Adrenal gland (tissue), 12 donors: ENCODE data around the gene SUSD1. TPM values are rescaled to one million over a fixed set of nuclear protein-coding genes. Genes with fewer than 3 reads are reported as not detected.

Experiments
- DNase-seq, 7 donors: peaks; one replicate each; pipeline ENCODE4 v3.0.0-alpha.2; 2019 to 2020
- H3K27ac ChIP-seq, 5 donors: fragments of 200-600 bp; sonication (generic) in 4 of 5; 1 replicate in 3 of 5; 2 replicates in 2 of 5; pipeline versions ENCODE4 v1.5.1 to v1.8.0; 2016 to 2020; ENCODE audit warnings: mild to moderate bottlenecking in 1 of 5
- H3K27me3 ChIP-seq: fragments of 200-600 bp; 2 replicates; pipeline ENCODE4 v1.8.0; 2021
- H3K36me3 ChIP-seq, 2 donors: fragments of 200-600 bp; replicated peaks in 1 of 2; 1 replicate in 1 of 2; 2 replicates in 1 of 2; pipeline versions ENCODE4 v1.5.1 to v1.8.0; 2018 to 2022
- H3K4me1 ChIP-seq, 2 donors: fragments of 200-600 bp; replicated peaks in 1 of 2; 1 replicate in 1 of 2; 2 replicates in 1 of 2; pipeline versions ENCODE4 v1.5.1 to v1.8.0; 2018 to 2021
- H3K4me3 ChIP-seq, 4 donors: fragments of 200-600 bp; sonication (generic) in 3 of 4; one replicate each; pipeline ENCODE4 v1.5.1; 2016 to 2018
- H3K9me3 ChIP-seq, 3 donors: fragments of 200-600 bp; sonication (generic) in 1 of 3; replicated peaks in 1 of 3; 1 replicate in 2 of 3; 2 replicates in 1 of 3; pipeline versions ENCODE4 v1.5.1 to v1.8.0; 2016 to 2021
- CTCF ChIP-seq, 6 experiments: fragments of 450-650 bp in 4 of 6; fragments of 200-600 bp in 2 of 6; sonication (generic) in 1 of 6; IDR thresholded peaks; 1 replicate in 5 of 6; 2 replicates in 1 of 6; pipeline versions ENCODE4 v1.5.1 to v1.8.0; 2016 to 2021; ENCODE audit warnings: antibody characterized with exemption in 6 of 6, mild to moderate bottlenecking in 2 of 6, moderate library complexity in 1 of 6
- POLR2A ChIP-seq, 2 donors: fragments of 450-650 bp; IDR thresholded peaks; one replicate each; pipeline ENCODE4 v1.6.1; 2017; ENCODE audit warnings: antibody characterized with exemption in 2 of 2, mild to moderate bottlenecking in 2 of 2, moderate library complexity in 1 of 2
- WGBS, 4 donors: extraction: QIAGEN DNeasy Blood & Tissue Kit in 2 of 4; methylation state at CpG; one replicate each; pipeline versions ENCODE4 v1.1.5 to v1.1.7; 2013 to 2017; 5-methylcytosine and 5-hydroxymethylcytosine counted together
- intact Hi-C, 2 donors: fragments of 100-400 bp; cut with DNase I; formaldehyde crosslinking; loops; one replicate each; pipeline versions ENCODE4 v1.14.1 to v1.15.0; 2022 to 2023
- polyA plus RNA-seq, 3 donors: library from polyadenylated mRNA; stranded (reverse); fragments of 200-250 nt in 2 of 3; fragments of 350-450 nt in 1 of 3; fragmentation: Illumina TruSeq in 1 of 3; extraction: RNeasy Lipid Tissue Mini Kit (QIAGEN cat#74804) in 1 of 3; gene quantifications; one replicate each; pipeline ENCODE4 v1.2.3, GENCODE V29; 2013 to 2014
- total RNA-seq, 9 donors: library from RNA; depleted of rRNA in 4 of 9; stranded (reverse); fragments of >200 nt in 4 of 9; fragments of 120-200 nt in 1 of 9; fragmentation: NEBNext Ultra II Directional in 1 of 9; extraction: Animal tissue kit (Norgen Biotek cat#: 25700) in 1 of 9; gene quantifications; one replicate each; pipeline versions ENCODE4 v1.1.0 to v1.2.4, GENCODE V29; 2013 to 2023
- donor health status: healthy with polysubstance abuse.
- donor health status: Bipolar disorder and iron deficiency.
- donor health status: DM: yes; HTN: yes; CAD: no.
- donor health status: DM: no; HTN: no; CAD: no.
- donor health status: DM: no; HTN: no; CAD: no.
- donor health status: DM: yes; HTN: yes; CAD: no.

SUSD1 gene
- total and polyA plus RNA-seq, 12 donors: 4.7 to 37.0 (median 20.8) TPM

DNA sequence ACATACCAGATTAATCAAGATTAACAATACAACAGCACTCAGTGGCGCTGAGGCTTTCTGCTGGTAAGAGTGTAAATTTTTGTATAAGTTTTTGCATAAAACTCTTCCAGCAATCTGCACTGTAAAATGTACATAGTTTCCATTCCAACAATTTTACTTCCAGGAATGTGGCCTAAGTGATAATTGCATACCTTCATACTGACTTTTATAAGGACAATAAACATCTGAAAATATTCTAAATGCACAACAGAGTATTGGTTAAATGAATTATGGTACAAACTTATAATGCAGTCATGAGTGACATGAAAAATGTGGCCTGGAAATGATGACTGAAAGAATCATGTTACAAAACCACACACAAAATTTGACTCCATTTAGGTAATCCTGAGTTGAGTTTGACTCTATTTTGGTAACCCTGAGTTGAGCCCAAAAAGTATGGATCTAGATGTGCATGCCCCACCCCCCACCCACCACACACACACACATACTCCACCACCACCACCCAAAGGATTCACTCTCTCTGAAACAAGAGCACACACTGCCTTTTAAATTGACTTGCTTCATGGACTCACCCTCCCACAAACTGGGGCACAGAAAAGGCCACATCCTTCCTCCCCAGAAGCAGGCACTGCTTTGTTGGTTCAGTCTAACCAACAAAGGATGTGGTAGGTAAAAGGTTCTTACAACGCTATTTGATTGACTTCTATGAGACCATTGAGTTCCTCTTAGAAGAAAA lies 137.6 kb downstream of the SUSD1 start:
- no peak for DNase-seq
- Histone ChIP-seq H3K9me3 (no peaks in the 10 kb centered on the region), H3K4me1 (no peaks in the 10 kb centered on the region), H3K27me3 (no peaks in the 10 kb centered on the region), H3K4me3 (no peak overlapping the region), H3K27ac (no peak overlapping the region), H3K36me3 (no peaks in the 10 kb centered on the region)
- intact Hi-C loops: no loop called here
- no peak for TF ChIP-seq CTCF (IDR thresholded peaks at IDR 0.05)
- TF ChIP-seq POLR2A (IDR thresholded peaks at IDR 0.05): no peak
- 80 to 87% (median 85%) methylated on average over 2 of the region's 2 CpGs for WGBS, 4 donors

DNA sequence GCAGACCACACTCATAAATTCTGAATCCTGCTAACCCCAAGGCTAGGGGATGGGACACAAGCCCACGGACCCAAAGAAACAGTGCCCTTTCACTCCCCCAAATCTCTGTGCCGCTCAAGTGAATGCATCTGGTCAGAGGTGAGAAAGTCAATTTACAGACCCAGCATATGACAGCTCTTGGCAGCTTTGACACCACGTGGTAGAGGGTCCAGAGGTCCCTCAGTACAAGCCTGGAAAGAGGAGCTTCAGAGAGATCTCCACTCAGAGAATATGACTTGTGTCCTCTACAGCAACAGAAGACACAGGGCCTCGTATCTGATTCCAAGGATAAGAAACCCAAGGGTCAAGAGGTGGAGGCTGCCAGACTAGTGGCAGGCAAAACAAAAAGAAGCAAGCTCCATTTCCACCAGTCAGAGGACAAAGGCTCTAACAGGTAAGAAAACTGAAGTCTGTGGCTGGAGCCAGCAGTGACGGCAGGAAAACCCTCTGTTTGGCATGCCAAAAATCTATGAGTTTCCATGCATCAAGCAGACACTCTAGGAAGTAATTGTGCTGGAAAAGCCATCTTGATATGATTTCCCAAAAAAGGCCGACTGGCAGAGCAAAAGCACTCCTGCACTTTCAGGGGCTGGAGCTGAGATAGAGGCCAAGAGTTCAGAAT lies 139.8 kb downstream of the SUSD1 start:
- DNase-seq: no peak
- intact Hi-C loops: no loop called here
- no peaks in the 10 kb centered on the region for H3K36me3 ChIP-seq
- no peak overlapping the region for H3K27ac ChIP-seq
- 87 to 89% (median 89%) methylated on average over 6 of the region's 6 CpGs for WGBS, 4 donors
- H3K4me1 ChIP-seq: peaks cover 0 to 2% of the 10 kb centered on the region in 2 donors
- H3K4me3 ChIP-seq: no peak overlapping the region
- no peaks in the 10 kb centered on the region for H3K9me3 ChIP-seq
- no peaks in the 10 kb centered on the region for H3K27me3 ChIP-seq
- no peak for TF ChIP-seq POLR2A (IDR thresholded peaks at IDR 0.05)
- no peak for TF ChIP-seq CTCF (IDR thresholded peaks at IDR 0.05)

GRCh38 chr9:112034216-112034611 lies 140.9 kb downstream of the SUSD1 start:
- no peak for DNase-seq
- WGBS, 4 donors: 74 to 100% (median 79%) methylated on average over 1 to 2 of the region's 2 CpGs
- no peak overlapping the region for H3K27ac ChIP-seq
- H3K4me1 ChIP-seq: peaks cover 0 to 13% of the 10 kb centered on the region in 2 donors
- TF ChIP-seq CTCF (IDR thresholded peaks at IDR 0.05) (no peak), POLR2A (IDR thresholded peaks at IDR 0.05) (no peak)
- H3K27me3 ChIP-seq: no peaks in the 10 kb centered on the region
- no peaks in the 10 kb centered on the region for H3K9me3 ChIP-seq
- intact Hi-C loops: no loop called here
- H3K36me3 ChIP-seq: no peaks in the 10 kb centered on the region
- H3K4me3 ChIP-seq: no peak overlapping the region

- no peak overlapping the region for H3K27ac ChIP-seq
- DNase-seq: no peak
- intact Hi-C loops: no loop called here
- no peak overlapping the region for H3K4me3 ChIP-seq
- peaks cover 0 to 14% of the 10 kb centered on the region in 2 donors for H3K4me1 ChIP-seq
- no peaks in the 10 kb centered on the region for H3K9me3 ChIP-seq
- no peaks in the 10 kb centered on the region for H3K36me3 ChIP-seq
- TF ChIP-seq CTCF (IDR thresholded peaks at IDR 0.05): no peak
- no peak for TF ChIP-seq POLR2A (IDR thresholded peaks at IDR 0.05)
- H3K27me3 ChIP-seq: no peaks in the 10 kb centered on the region
- WGBS, 4 donors: 92 to 96% (median 95%) methylated on average over 9 of the region's 9 CpGs
These were observed 141.6 kb downstream of the SUSD1 start for GRCh38 chr9:112033237-112034215.
